Osteoblast (primary cell): ENCODE measurements around the gene DNAJC19. TPM values are rescaled to one million over a fixed set of nuclear protein-coding genes. Genes with fewer than 3 reads are reported as not detected.

Experiments used
- DNase-seq: peaks from one replicate; pipeline ENCODE4 v3.0.0; 2011; ENCODE audit warnings: low spot score, mixed read lengths; ENCODE audit not compliant: insufficient read length; ENCODE audit errors: missing footprints
- H2AFZ ChIP-seq: 2 replicates; pipeline ENCODE4 v1.6.0; 2011; ENCODE audit warnings: mild to moderate bottlenecking, low read length
- H3K27ac ChIP-seq: 2 replicates; pipeline ENCODE4 v1.5.1; 2011; ENCODE audit warnings: mild to moderate bottlenecking, low read depth, low read length, moderate library complexity
- H3K27me3 ChIP-seq: 2 replicates; pipeline ENCODE4 v1.6.0; 2012; ENCODE audit warnings: mild to moderate bottlenecking, control low read depth, inconsistent platforms, low read length, moderate library complexity; ENCODE audit not compliant: insufficient read depth
- H3K36me3 ChIP-seq: 2 replicates; pipeline ENCODE4 v1.5.1; 2011; ENCODE audit warnings: mild to moderate bottlenecking, low read length, control low read depth, moderate library complexity; ENCODE audit not compliant: insufficient read depth
- H3K4me1 ChIP-seq: 2 replicates; pipeline ENCODE4 v1.5.1; 2011; ENCODE audit warnings: mild to moderate bottlenecking, low read length, control low read depth, moderate library complexity; ENCODE audit not compliant: insufficient read depth
- H3K4me2 ChIP-seq: 2 replicates; pipeline ENCODE4 v1.6.0; 2011; ENCODE audit warnings: mild to moderate bottlenecking, low read length; ENCODE audit not compliant: insufficient read depth
- H3K4me3 ChIP-seq: fragments of 200-600 bp; sonication (generic); 3 replicates; pipeline ENCODE4 v1.5.1; 2012; ENCODE audit warnings: mild to moderate bottlenecking, low read length, inconsistent platforms; ENCODE audit not compliant: insufficient read depth
- H3K79me2 ChIP-seq: 2 replicates; pipeline ENCODE4 v1.6.0; 2012; ENCODE audit warnings: mild to moderate bottlenecking, low read length, control low read depth, inconsistent platforms; ENCODE audit not compliant: insufficient read depth
- H3K9me3 ChIP-seq: 2 replicates; pipeline ENCODE4 v1.5.1; 2011; ENCODE audit warnings: low read depth, low read length, control low read depth
- H4K20me1 ChIP-seq: 2 replicates; pipeline ENCODE4 v1.6.0; 2012; ENCODE audit warnings: mild to moderate bottlenecking, low read length, control low read depth; ENCODE audit not compliant: insufficient read depth
- CTCF ChIP-seq: IDR thresholded peaks from 2 replicates; pipeline ENCODE4 v1.5.1; 2011; ENCODE audit warnings: mild to moderate bottlenecking, low read depth, low read length, moderate library complexity; ENCODE audit errors: extremely low read depth
- total RNA-seq: library from RNA; depleted of rRNA; stranded (reverse); fragments of >200 nt; gene quantifications from 2 replicates; pipeline ENCODE4 v1.2.3, GENCODE V29; 2012

Gene DNAJC19
- total RNA-seq, 1 donor = 27.9 TPM

GRCh38 chr3:180947761-180948390, 41.7 kb downstream of the DNAJC19 start:
- H3K36me3 ChIP-seq = peaks cover 62% of the 10 kb centered on the region
- H3K4me1 ChIP-seq = no peaks in the 10 kb centered on the region
- H3K27ac ChIP-seq = no peak overlapping the region
- no peaks in the 10 kb centered on the region for H3K27me3 ChIP-seq
- no peak for DNase-seq
- no peak overlapping the region for H3K4me2 ChIP-seq
- H3K4me3 ChIP-seq = no peak overlapping the region
- no peak for TF ChIP-seq CTCF
- peaks cover 65% of the 10 kb centered on the region for H3K79me2 ChIP-seq
- no peaks in the 10 kb centered on the region for H3K9me3 ChIP-seq
- H2AFZ ChIP-seq = no peak overlapping the region
- peaks cover 3% of the 10 kb centered on the region for H4K20me1 ChIP-seq

GRCh38 chr3:180940826-180941225, 48.7 kb downstream of the DNAJC19 start:
- peaks cover 84% of the 10 kb centered on the region for H3K79me2 ChIP-seq
- peaks cover 3% of the 10 kb centered on the region for H4K20me1 ChIP-seq
- no peak for DNase-seq
- no peak overlapping the region for H3K4me2 ChIP-seq
- no peak for TF ChIP-seq CTCF
- peaks cover 31% of the 10 kb centered on the region for H3K36me3 ChIP-seq
- no peak overlapping the region for H3K27ac ChIP-seq
- no peak overlapping the region for H2AFZ ChIP-seq
- no peaks in the 10 kb centered on the region for H3K9me3 ChIP-seq
- H3K4me1 ChIP-seq = no peaks in the 10 kb centered on the region
- H3K27me3 ChIP-seq = no peaks in the 10 kb centered on the region
- H3K4me3 ChIP-seq = no peak overlapping the region

GRCh38 chr3:180934638-180935037, 54.9 kb downstream of the DNAJC19 start:
- no peaks in the 10 kb centered on the region for H3K9me3 ChIP-seq
- H3K27me3 ChIP-seq = no peaks in the 10 kb centered on the region
- DNase-seq = no peak
- H3K4me2 ChIP-seq = no peak overlapping the region
- H3K4me3 ChIP-seq = no peak overlapping the region
- H4K20me1 ChIP-seq = peaks cover 28% of the 10 kb centered on the region
- H3K79me2 ChIP-seq = peaks cover 97% of the 10 kb centered on the region
- no peak for TF ChIP-seq CTCF
- no peaks in the 10 kb centered on the region for H3K4me1 ChIP-seq
- H2AFZ ChIP-seq = no peak overlapping the region
- peaks cover 32% of the 10 kb centered on the region for H3K36me3 ChIP-seq
- no peak overlapping the region for H3K27ac ChIP-seq

Other genes starting within 250 kb of the DNAJC19 start
- 110 and 129 TPM in 2 replicates for gene FXR1, start 77.1 kb downstream of the DNAJC19 start, total RNA-seq